HG03280 (cell line): ENCODE data around the gene WFS1.

Experiments used
- ATAC-seq: cut with Tn5 transposase; IDR thresholded peaks from one replicate; pipeline ENCODE4 v1.9.1; 2021; ENCODE audit warnings: mild to moderate bottlenecking, moderate library complexity; ENCODE audit not compliant: unreplicated experiment

WFS1 gene

DNA sequence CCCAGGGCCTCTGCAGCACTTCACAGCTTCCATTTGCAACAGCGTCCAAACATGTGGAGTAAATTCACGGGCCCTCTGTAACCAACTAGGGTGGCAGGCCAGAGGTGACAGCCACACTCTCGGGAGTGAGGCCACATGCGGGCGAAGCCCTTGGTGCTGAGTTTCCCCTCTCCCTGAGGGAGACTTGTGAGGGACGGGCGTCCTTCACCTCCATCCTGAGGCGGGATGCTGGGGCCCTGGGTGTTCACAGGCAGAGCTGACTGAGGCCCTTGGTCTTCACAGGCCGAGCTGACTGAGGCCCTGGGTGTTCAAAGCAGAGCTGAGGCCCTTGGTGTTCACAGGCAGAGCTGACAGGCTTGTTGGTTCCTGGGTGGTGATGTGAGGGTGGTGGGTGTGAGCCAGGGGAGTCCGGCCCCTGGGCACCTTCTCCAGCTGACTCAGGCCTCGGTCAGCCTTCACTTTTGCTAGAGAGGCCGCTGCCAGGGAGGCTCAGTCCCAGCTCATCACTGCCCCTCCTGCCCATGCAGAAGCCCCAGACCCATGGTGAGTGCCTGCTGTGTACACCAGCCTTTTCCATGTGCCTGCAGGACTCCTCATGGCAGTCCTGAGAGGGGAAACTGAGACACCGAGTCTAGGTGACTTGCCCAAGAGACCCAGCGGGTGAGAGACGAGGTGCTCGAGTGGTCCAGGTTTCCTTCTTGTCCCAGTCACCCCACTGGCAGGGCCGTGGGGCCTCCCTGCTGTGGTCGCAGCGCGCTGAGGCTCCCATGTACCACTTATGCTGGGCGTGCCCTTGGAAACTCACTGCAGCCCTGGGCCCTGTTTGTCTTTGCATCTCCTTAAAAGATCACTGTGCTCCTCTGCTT, 8.5 kb downstream of the WFS1 start:
- peak; percentile 10 for ATAC-seq

- peak; percentile 73 for ATAC-seq
Measured at GRCh38 chr4:6278801-6279197, 9.1 kb downstream of the WFS1 start.

DNA sequence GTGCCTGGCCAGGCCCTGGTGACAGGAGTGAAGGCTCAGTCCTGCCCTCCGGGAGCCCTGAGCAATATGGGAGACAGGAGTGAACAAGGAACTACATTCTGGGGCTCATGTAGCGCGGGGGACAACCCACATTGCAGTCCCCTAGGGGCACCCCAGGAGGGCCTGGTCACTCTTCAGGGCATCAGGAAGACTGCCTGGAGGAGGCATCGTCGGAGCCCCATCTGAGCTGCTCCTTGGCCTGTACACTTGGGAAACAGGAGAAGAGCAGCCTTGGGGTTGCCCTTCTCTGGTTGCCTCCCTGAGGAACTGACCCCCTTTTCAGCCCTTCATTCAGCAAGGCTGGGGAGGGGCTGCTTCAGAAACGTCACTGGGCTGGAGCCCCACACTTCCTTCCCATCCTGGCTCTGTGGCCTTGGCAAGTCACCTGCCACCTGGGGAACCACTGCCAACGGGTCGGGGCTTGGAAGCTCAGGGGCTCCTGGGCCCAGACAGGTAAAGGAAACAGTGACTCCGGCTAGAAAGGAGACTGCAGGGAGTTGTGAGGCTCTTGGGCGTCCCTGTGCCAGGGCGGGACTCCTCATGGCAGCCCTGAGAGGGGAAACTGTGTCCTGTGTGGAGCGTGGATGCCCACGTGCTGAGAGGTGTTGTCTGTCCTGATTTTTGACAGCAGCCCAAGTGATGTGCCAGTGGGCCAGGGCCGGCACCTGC, 10.1 kb downstream of the WFS1 start:
- no peak for ATAC-seq

GRCh38 chr4:6280365-6280996, 10.8 kb downstream of the WFS1 start:
- ATAC-seq = no peak

GRCh38 chr4:6281436-6282313, 12.0 kb downstream of the WFS1 start:
- ATAC-seq = no peak

DNA sequence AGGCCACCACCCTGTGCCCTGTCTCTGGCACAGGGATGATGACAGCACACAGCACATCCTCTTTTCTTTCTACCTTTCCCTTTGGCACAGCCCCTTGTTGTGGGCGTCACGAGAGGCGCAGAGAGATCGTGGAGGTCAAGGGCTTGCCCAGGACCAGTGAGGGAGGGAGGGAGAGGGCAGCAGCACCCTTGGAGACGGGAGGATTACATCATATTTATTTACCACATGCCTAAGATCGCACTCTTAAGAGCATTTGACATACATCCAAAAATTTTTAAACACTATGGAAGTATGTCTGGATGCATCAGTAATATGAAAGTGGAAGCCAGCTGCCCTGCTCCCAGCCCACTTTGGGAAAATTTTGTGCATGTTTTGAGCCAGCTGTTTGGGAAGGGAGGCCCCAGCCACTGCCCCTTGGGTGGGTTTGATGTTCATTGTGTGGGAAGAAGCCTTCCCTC, 12.7 kb downstream of the WFS1 start:
- ATAC-seq = no peak

DNA sequence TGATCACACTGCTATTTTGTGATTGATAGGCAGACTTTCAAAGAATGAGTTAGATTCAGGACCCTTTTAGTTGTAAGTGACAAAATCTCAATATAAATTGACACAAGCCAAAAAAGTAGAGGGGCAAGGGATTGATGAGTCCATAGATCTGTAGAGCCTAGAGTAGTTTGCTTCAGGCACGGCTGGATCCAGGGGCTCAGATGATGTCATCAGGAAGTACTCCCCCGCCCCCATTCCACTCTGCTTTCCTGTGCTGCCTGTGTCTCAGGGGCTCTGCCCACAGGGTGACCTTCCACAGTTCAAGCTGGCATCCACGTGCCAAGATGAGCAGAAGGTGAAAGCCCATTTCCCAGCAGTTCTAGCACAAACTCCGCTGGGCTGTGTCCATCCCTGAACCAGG, 13.6 kb downstream of the WFS1 start:
- ATAC-seq = no peak

- ATAC-seq = no peak
Measured at GRCh38 chr4:6287017-6287788, 17.6 kb downstream of the WFS1 start.

DNA sequence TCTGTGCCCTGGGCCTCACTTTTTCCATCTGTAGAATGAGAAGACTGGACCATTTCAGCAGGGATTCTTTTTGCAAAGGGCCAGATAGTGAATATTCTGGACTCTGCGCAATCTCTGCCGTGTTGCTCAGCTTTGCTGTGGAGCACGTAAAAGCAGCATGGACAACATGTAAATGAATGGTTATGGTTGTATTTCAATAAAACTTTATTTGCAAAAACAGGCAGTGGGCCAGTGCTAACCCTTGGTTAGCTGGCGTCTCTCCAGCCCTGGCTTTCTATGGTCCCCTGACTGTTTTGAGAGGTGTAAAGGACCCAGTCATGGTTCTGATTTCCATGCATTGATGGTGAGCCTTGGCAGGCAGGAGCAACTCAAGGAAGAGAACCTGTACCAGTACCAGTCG, 18.7 kb downstream of the WFS1 start:
- no peak for ATAC-seq

DNA sequence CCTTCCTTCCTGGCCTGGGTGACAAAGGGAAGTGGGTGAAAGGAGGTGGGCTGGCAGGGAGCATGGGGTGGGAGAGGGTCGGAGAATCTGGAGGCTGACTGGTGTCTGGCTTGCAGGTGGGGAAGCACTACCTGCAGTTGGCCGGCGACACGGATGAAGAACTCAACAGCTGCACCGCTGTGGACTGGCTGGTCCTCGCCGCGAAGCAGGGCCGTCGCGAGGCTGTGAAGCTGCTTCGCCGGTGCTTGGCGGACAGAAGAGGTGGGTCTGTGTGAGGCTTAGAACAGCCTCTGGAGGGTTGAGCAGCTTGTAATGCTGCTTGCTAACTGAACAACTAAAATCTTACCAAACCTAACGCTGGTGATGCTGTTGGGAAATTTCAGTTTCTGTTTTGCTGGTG, 19.2 kb downstream of the WFS1 start:
- ATAC-seq = no peak

DNA sequence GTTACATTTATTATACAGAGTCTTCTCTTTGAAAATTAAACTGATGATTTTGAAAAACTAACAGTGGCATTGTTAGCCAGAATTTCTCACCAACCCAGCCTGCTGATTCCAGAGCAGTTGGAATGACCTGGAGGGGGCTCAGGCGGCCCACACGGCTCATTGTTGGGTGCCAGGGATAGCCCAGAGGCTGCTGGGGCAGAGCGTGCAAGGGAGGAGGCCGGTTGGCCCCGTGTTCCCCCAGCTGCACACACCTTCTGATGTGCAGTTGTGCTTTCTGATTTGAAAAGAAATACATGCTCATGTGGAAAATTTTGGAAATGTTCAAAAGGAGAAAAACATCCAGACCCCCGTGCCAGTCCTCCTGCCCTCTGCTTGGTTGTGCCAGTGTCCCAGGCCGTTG, 20.6 kb downstream of the WFS1 start:
- ATAC-seq = no peak

- ATAC-seq = no peak
Measured at GRCh38 chr4:6290769-6291547, 21.3 kb downstream of the WFS1 start.

GRCh38 chr4:6291784-6292297, 22.2 kb downstream of the WFS1 start:
- no peak for ATAC-seq

- no peak for ATAC-seq
Measured at GRCh38 chr4:6292376-6293096, 22.9 kb downstream of the WFS1 start.

DNA sequence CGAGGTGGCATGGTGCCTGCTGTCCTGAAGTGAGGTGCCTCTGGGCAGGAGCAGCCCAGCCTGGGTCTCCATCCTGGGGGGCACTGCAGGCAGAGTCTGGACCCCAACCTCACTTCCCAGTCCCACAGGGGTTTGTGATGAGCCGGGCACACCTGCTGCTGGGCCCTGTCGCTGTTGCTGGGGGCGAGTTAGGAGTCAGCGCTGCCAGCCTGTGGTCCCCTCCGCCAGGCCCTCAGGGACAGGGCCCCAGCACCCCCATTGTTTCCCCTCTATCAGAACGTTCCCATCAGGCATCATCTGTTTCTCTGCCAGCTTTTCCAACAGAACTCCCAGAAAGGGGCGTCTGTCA, 23.4 kb downstream of the WFS1 start:
- ATAC-seq = no peak

- ATAC-seq = no peak
Measured at GRCh38 chr4:6293661-6294060, 24.0 kb downstream of the WFS1 start.

GRCh38 chr4:6294705-6295421, 25.2 kb downstream of the WFS1 start:
- no peak for ATAC-seq

DNA sequence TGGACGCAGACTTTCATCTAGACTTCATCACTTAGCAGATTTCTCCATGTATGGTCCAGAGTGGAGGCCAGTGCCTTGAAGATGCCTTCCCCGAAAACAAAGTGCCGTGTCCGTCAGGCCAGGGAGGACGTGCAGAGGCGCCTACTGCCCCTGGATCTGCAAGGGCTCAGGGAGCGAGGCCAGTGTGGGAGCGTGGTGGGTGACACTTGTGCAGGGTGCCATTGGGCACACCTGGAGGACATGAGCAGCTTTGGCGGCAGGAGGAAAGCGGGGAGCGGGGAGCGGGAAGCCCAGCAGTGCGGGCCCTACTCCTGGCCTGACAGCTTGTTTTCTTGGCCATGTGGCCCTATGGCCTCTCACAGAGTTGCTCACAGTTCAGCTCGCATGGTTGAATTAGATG, 25.8 kb downstream of the WFS1 start:
- no peak for ATAC-seq
